Measurements from ENCODE around the gene SLIT3. TPM values are rescaled to one million over a fixed set of nuclear protein-coding genes. Genes with fewer than 3 reads are reported as not detected.

The SLIT3 gene
- total RNA-seq, 2 donors from 2014 or later, result 6.6 to 6.7 TPM

- Histone ChIP-seq H3K27ac (no peak overlapping the region), H3K36me3 (replicated peaks in 1 of 2; ENCODE audit: insufficient read depth in 1 of 2, low read depth in 2 of 2) (no peaks in the 10 kb centered on the region)
Measured at GRCh38 chr5:168667301-168667840, 633.6 kb downstream of the SLIT3 start.

GRCh38 chr5:168666356-168666755, 634.6 kb downstream of the SLIT3 start:
- WGBS, 2 donors, result 85 to 86% methylated on average over 17 of the region's 17 CpGs
- Histone ChIP-seq H3K27me3 (no peaks in the 10 kb centered on the region), H3K4me1 (no peaks in the 10 kb centered on the region), H3K4me3 (no peak overlapping the region), H3K27ac (no peak overlapping the region), H3K36me3 (replicated peaks in 1 of 2; ENCODE audit: insufficient read depth in 1 of 2, low read depth in 2 of 2) (no peaks in the 10 kb centered on the region), H3K9me3 (no peaks in the 10 kb centered on the region)
- intact Hi-C loops (cut with DNase I), result no loop called here
- DNase-seq (no peak), ATAC-seq (no peak)
- TF ChIP-seq CTCF (IDR thresholded peaks at IDR 0.05), result no peak
- no peak for TF ChIP-seq POLR2A (IDR thresholded peaks at IDR 0.05)

More at GRCh38 chr5:168667301-168667840, 633.6 kb downstream of the SLIT3 start:
- H3K9me3 ChIP-seq, result no peaks in the 10 kb centered on the region
- no peak overlapping the region for H3K4me3 ChIP-seq
- no peak for DNase-seq
- H3K4me1 ChIP-seq, result no peaks in the 10 kb centered on the region
- TF ChIP-seq POLR2A (IDR thresholded peaks at IDR 0.05) (no peak), CTCF (IDR thresholded peaks at IDR 0.05) (no peak)
- no peaks in the 10 kb centered on the region for H3K27me3 ChIP-seq
- no peak for ATAC-seq
- intact Hi-C loops (cut with DNase I), result no loop called here
- whole genome bisulfite sequencing, 2 donors, result 68 to 71% methylated on average over 4 of the region's 4 CpGs

GRCh38 chr5:168663276-168664004, 637.5 kb downstream of the SLIT3 start:
- 80 to 100% methylated on average over 1 of the region's 1 CpG for WGBS, 2 donors
- ATAC-seq, result no peak
- DNase-seq, result no peak
- Histone ChIP-seq H3K27ac (no peak overlapping the region), H3K4me1 (no peaks in the 10 kb centered on the region), H3K9me3 (no peaks in the 10 kb centered on the region), H3K4me3 (no peak overlapping the region), H3K36me3 (replicated peaks in 1 of 2; ENCODE audit: insufficient read depth in 1 of 2, low read depth in 2 of 2) (no peaks in the 10 kb centered on the region), H3K27me3 (no peaks in the 10 kb centered on the region)
- intact Hi-C loops (cut with DNase I), result no loop called here
- no peak for TF ChIP-seq POLR2A (IDR thresholded peaks at IDR 0.05)
- TF ChIP-seq CTCF (IDR thresholded peaks at IDR 0.05), result no peak

- Histone ChIP-seq H3K4me1 (no peaks in the 10 kb centered on the region), H3K36me3 (replicated peaks in 1 of 2; ENCODE audit: insufficient read depth in 1 of 2, low read depth in 2 of 2) (no peaks in the 10 kb centered on the region), H3K4me3 (no peak overlapping the region), H3K27me3 (no peaks in the 10 kb centered on the region), H3K27ac (no peak overlapping the region), H3K9me3 (no peaks in the 10 kb centered on the region)
- intact Hi-C loops (cut with DNase I), result no loop called here
- ATAC-seq (no peak), DNase-seq (no peak)
- TF ChIP-seq CTCF (IDR thresholded peaks at IDR 0.05), result no peak
- no peak for TF ChIP-seq POLR2A (IDR thresholded peaks at IDR 0.05)
- 70 to 78% methylated on average over 3 of the region's 3 CpGs for WGBS, 2 donors
Measured at GRCh38 chr5:168661593-168662485, 639.1 kb downstream of the SLIT3 start.
